HUES64 (cell line): ENCODE measurements around the gene MSX1. TPM values are rescaled to one million over a fixed set of nuclear protein-coding genes. Genes with fewer than 3 reads are reported as not detected.
A peak's percentile ranks its signal among the peaks of the same experiment; 100 is the strongest.
"Not testable (repeated sequence)": the region's sequence is repeated elsewhere in the genome, so short reads cannot be mapped to it uniquely, and the experiment has no call there.

ENCODE experiments used
- H3K27ac ChIP-seq: 2 replicates; pipeline ENCODE4 v1.7.0; 2013; ENCODE audit warnings: low read depth, low read length, inconsistent platforms
- H3K27me3 ChIP-seq: 2 replicates; pipeline ENCODE4 v1.6.1; 2013; ENCODE audit warnings: mild to moderate bottlenecking, low read length; ENCODE audit not compliant: insufficient read depth
- H3K36me3 ChIP-seq: 2 replicates; pipeline ENCODE4 v1.6.1; 2013; ENCODE audit warnings: mild to moderate bottlenecking, low read length; ENCODE audit not compliant: insufficient read depth
- H3K4me1 ChIP-seq: 2 replicates; pipeline ENCODE4 v1.6.1; 2013; ENCODE audit warnings: mild to moderate bottlenecking, low read length, moderate library complexity; ENCODE audit not compliant: insufficient read depth
- H3K4me3 ChIP-seq: 2 replicates; pipeline ENCODE4 v1.5.1; 2013; ENCODE audit warnings: mild to moderate bottlenecking, low read length, moderate library complexity
- H3K9ac ChIP-seq: 2 replicates; pipeline ENCODE4 v1.6.1; 2013; ENCODE audit warnings: mild to moderate bottlenecking, low read depth, low read length
- H3K9me3 ChIP-seq: 2 replicates; pipeline ENCODE4 v1.6.1; 2013; ENCODE audit warnings: low read depth, low read length; ENCODE audit not compliant: insufficient read depth
- WGBS: fragments of 150-250, 120-280 bp; methylation state at CpG from one replicate; pipeline ENCODE4 v1.1.7; 2013; ENCODE audit warnings: missing lambda C conversion rate; 5-methylcytosine and 5-hydroxymethylcytosine counted together
- polyA plus RNA-seq, 2 experiments: library from polyadenylated mRNA; stranded (reverse); fragments of 50-300 nt; gene quantifications; one replicate each; pipeline ENCODE4 v1.2.3, GENCODE V29; 2013

MSX1 gene
- 5.7 TPM for polyA plus RNA-seq (2013, experiment 1 of 2)
- 6.7 TPM for polyA plus RNA-seq (2013, experiment 2 of 2)

DNA sequence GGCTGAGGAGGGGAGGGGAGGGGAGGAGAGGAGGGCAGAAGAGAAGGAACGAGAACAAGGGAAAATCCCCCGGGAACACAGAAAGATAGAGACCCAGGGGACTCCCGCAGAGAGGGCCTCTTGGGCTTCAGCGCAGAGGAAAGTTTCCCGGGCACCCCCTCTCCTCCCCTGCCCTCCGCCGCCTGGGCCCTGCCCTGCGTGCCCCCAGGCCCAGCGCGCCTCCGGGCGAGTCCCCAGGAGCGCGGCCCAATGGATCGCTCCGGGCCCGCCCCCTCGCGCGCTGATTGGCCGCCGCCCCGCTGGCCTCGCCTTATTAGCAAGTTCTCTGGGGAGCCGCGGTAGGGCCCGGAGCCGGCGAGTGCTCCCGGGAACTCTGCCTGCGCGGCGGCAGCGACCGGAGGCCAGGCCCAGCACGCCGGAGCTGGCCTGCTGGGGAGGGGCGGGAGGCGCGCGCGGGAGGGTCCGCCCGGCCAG is at the start of gene MSX1:
Gene MSX1, plus strand, starts transcription at position 341 of the 474 bp plus-strand sequence. CDS start 235 bp downstream, outside the sequence.
- H3K27ac ChIP-seq, result no peak within 1 kb of the TSS
- H3K4me1 ChIP-seq, result peaks cover 32% of the 10 kb centered on the region; the same call in 1 of the 2 replicates
- peak within 1 kb of the TSS; percentile 48 for H3K4me3 ChIP-seq
- peaks cover 97% of the 10 kb centered on the region for H3K27me3 ChIP-seq
- no peaks in the 10 kb centered on the region for H3K9me3 ChIP-seq
- H3K9ac ChIP-seq, result no peak within 1 kb of the TSS
- no peaks in the 10 kb centered on the region for H3K36me3 ChIP-seq
- WGBS, result under 1% methylated on average over 44 of the region's 44 CpGs

DNA sequence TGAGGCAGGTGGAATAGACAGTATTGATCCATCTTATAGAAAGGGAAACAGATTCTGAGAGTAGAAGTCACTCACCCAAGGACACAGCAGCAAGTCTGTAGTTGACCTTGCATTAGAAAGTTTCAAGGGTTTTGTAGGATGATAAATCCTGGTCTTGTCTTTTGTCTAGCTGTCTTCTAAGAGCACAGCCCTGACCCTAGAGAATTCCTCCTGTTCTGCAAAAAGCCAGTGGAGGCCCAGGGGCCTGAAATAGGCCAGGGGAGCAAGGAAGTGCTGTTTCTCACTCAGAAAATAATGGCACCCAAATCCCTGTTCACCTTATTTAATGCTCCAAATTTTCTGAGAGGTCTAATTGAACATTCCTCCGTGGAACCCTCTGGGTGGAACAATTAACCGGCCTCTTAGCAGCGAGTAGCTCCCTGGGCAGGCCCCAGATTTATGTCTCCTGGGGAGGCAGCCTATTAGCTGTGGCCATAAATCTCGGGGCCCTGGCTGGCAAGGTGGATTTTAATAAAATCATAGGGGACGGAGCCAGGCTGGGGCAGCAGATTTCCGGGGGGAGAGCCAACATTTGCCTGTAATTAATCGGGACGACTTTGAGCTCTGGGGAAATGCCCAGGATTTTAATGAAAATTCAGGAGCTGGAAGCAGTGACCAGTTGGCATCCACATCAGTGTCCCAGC is 49.2 kb upstream of the MSX1 start:
- Histone ChIP-seq H3K9ac (no peak overlapping the region), H3K36me3 (no peaks in the 10 kb centered on the region), H3K27me3 (peaks cover 10% of the 10 kb centered on the region; the same call in 1 of the 2 replicates), H3K4me3 (no peak overlapping the region), H3K4me1 (no peaks in the 10 kb centered on the region), H3K27ac (no peak overlapping the region), H3K9me3 (no peaks in the 10 kb centered on the region)
- WGBS, result 90% methylated on average over 8 of the region's 8 CpGs

DNA sequence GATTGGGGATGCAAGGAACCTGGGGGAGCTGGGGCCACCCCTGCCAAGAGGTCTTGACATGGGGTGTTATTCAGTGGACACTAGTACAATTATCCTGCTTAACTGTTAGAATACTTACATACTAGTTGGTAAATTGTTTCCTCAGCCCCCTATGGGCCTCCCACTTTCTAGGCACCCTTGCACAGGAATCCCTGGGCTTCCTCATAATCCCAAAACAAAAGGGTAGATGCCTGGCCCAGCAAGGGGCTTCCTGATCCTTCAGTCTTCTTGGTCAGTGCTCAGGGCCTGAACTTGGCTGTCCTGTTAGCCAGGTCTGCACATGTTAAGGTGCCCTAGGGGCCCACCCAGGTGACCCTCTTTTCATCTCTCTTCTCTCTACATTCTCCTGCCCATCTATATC is 48.7 kb upstream of the MSX1 start:
- no peak overlapping the region for H3K27ac ChIP-seq
- H3K36me3 ChIP-seq, result no peaks in the 10 kb centered on the region
- peaks cover 10% of the 10 kb centered on the region; the same call in 1 of the 2 replicates for H3K27me3 ChIP-seq
- H3K4me1 ChIP-seq, result no peaks in the 10 kb centered on the region
- no peak overlapping the region for H3K9ac ChIP-seq
- H3K9me3 ChIP-seq, result no peaks in the 10 kb centered on the region
- H3K4me3 ChIP-seq, result no peak overlapping the region

DNA sequence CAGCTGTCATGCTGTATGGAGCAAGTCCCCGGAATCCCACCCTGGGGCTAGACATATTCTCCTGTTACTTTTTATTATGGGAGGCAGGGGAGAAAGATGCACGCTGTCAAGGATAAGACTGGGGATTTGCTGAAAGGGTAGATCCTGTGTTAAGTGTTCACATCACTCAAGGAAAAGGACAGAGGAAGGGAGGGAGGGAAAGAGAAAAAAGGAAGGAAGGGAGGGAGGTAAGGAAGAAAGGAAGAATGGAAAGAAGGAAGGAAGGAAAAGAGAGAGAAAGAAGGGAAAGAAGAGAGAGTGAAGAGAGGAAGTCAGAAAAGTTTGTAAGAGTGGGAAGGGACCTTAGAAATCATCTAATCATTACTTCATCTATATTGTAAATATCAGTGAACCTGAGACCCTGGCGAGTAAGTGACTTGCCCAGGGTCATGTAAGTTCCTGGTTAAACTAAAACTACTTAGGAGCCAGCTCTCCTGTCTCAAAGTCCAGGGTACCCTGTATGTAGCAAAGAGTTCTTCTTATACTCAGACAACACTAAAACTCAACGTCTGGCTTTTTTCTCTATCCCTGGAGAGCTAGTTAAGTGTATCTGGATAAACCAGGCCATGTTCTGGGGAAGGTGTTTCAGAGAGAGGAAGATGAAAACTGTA is 47.2 kb upstream of the MSX1 start:
- Histone ChIP-seq H3K9me3 (no peaks in the 10 kb centered on the region), H3K4me1 (no peaks in the 10 kb centered on the region)
- WGBS, result 76% methylated on average over 4 of the region's 4 CpGs

DNA sequence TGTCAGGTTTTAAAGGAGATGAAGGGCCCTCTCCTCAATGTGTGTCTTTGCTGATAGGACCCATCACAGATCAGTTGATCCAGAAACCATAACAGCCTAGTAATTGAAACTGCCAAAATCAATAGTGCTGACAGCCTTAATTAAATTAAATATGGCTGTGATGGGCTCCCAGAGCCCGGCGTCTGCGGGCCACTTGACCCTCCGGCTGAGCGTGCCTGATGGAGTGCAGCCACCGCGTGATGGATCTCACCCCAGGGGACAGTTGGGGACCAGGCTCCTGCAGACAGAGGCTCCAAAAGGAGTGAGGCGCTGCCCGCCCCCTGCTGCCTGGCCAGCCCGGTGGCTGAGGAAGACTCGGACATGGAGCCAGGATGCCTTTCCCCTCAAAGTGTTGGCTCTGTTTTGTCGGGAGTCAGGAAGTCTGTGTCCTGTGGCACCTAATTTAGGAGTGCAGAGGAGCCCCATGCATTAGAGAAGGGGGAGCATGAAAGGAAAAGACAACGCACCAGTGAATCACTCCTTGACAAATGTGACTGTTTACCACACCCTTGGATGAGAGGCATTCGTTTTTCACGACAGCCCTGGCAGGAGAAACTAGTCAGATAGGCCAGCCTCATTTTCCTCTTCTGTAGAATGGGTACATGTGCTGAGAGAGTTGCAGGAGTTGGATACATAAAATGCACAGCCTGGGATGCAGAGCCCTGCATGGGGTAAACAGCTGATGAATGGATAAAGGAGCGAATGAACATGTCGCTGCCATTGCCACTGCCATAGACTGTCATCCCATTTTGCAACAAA is 40.9 kb upstream of the MSX1 start:
- no peak overlapping the region for H3K4me3 ChIP-seq
- no peaks in the 10 kb centered on the region for H3K36me3 ChIP-seq
- H3K9ac ChIP-seq, result no peak overlapping the region
- no peaks in the 10 kb centered on the region for H3K27me3 ChIP-seq
- no peak overlapping the region for H3K27ac ChIP-seq
- 87% methylated on average over 17 of the region's 17 CpGs for WGBS
- peaks cover 7% of the 10 kb centered on the region; the same call in 1 of the 2 replicates for H3K9me3 ChIP-seq
- H3K4me1 ChIP-seq, result no peaks in the 10 kb centered on the region

More for the DNA sequence above, 47.2 kb upstream of the MSX1 start:
- no peak overlapping the region for H3K9ac ChIP-seq
- no peak overlapping the region for H3K4me3 ChIP-seq
- H3K36me3 ChIP-seq, result no peaks in the 10 kb centered on the region
- peaks cover 10% of the 10 kb centered on the region; the same call in 1 of the 2 replicates for H3K27me3 ChIP-seq
- no peak overlapping the region for H3K27ac ChIP-seq

DNA sequence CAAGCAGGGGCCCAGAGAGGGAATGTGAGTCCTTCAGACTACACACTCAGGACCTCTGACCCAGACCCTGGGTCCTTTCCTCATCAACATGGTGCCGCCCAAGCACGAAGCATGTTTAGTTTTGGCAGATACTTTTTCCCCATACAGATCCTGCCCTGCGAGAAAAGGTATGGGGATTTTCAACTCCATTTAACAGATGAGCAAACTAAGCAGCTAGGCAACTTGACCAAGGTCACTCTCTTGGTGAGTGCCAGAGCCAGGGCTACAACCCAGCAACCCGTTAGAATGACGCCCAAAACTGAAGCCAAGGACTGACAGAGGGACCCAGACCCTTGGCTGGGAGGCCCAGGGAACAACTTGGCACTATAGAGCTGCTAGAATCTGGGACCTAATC is 40.3 kb upstream of the MSX1 start:
- H3K4me1 ChIP-seq, result no peaks in the 10 kb centered on the region
- H3K9ac ChIP-seq, result no peak overlapping the region
- H3K27ac ChIP-seq, result no peak overlapping the region
- no peak overlapping the region for H3K4me3 ChIP-seq
- no peaks in the 10 kb centered on the region for H3K27me3 ChIP-seq
- H3K36me3 ChIP-seq, result no peaks in the 10 kb centered on the region
- peaks cover 7% of the 10 kb centered on the region; the same call in 1 of the 2 replicates for H3K9me3 ChIP-seq
- 86% methylated on average over 5 of the region's 5 CpGs for WGBS

DNA sequence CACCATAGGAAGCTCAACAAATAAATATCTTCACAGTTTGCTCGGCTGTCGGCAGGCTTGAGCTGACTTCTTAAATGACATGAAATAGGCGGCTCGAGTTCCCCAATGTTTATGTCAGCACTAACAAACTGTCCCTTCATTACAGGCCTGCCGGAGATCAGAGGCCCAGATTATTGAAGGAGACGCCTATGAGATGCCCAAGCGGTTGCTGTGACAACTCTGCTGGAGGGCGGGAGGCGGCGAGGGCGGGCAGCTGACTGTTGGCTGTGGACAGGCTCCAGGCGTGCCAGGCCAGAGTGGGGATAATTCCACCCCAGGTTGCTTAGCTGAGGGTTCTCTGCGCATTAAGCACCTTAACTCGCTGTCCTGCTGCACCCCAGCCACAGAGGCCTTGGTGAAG is 39.2 kb upstream of the MSX1 start:
- H3K27ac ChIP-seq, result no peak overlapping the region
- peaks cover 7% of the 10 kb centered on the region; the same call in 1 of the 2 replicates for H3K9me3 ChIP-seq
- no peak overlapping the region for H3K9ac ChIP-seq
- H3K4me3 ChIP-seq, result no peak overlapping the region
- no peaks in the 10 kb centered on the region for H3K27me3 ChIP-seq
- WGBS, result 90% methylated on average over 14 of the region's 14 CpGs
- no peaks in the 10 kb centered on the region for H3K4me1 ChIP-seq
- no peaks in the 10 kb centered on the region for H3K36me3 ChIP-seq

DNA sequence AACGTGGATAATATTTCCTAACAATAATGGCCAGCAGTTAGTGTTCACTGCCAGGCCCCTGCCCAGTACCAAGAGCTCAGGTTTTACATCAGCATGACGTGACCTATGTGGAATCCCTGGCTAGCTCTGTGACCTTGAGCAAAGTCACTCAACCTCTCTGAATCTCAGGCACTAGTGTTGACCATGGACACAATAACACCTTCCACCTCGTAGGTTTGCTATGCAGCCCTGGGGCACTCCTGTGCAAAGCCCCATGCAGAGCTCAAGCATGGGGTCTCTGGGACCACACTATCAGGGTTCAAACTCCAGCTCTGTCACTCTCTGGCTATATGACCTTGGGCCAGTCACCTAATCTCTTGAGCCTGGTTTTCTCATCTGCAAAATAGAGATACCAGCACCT is 38.7 kb upstream of the MSX1 start:
- 80% methylated on average over 3 of the region's 3 CpGs for WGBS

DNA sequence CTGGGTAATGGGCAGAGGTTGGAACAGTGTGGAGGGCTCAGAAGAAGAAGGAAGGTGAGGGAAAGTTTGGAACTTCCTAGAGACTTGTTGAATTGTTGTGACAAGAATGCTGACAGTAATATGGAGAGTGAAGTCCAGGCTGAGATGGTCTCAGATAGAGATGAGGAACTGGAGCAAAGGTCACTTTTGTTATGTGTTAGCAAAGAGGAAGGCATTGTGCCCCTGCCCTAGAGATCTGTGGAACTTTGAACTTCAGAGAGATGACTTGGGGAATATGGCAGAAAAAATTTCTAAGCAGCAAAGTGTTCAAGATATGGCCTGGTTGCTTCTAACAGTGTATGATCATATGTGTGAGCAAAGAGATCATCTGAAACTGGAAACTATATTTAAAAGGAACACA is 37.9 kb upstream of the MSX1 start:
- Histone ChIP-seq H3K4me1 (no peaks in the 10 kb centered on the region), H3K4me3 (no peak overlapping the region), H3K27me3 (0 out of 2 replicates have a peak, but pooled peaks cover 3% of the 10 kb centered on the region), H3K27ac (no peak overlapping the region), H3K36me3 (no peaks in the 10 kb centered on the region), H3K9ac (no peak overlapping the region), H3K9me3 (peaks cover 7% of the 10 kb centered on the region; the same call in 1 of the 2 replicates)

More for the DNA sequence above, 38.7 kb upstream of the MSX1 start:
- Histone ChIP-seq H3K9me3 (peaks cover 7% of the 10 kb centered on the region; the same call in 1 of the 2 replicates), H3K27me3 (0 out of 2 replicates have a peak, but pooled peaks cover 2% of the 10 kb centered on the region), H3K4me1 (no peaks in the 10 kb centered on the region), H3K36me3 (no peaks in the 10 kb centered on the region), H3K4me3 (no peak overlapping the region), H3K9ac (no peak overlapping the region), H3K27ac (no peak overlapping the region)

DNA sequence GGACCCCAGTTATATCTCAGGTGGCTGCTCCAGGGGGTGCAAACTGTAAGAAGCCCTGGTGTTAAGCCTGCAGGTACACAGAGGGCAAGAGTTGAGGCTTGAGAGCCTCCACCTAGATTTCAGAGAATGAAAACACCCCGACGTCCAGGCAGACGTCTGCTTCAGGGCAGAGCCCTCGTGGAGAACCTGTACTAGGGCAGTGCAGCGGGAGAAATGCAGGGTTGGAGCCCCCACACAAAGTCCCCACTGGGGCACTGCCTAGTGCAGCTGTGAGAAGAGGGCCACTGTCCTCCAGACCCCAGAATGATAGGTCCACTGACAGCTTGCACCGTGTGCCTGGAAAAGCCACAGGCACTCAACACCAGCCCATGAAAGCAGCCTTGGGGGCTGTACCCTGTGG is 37.2 kb upstream of the MSX1 start:
- H3K9ac ChIP-seq, H3K4me3 ChIP-seq, H3K27me3 ChIP-seq, H3K27ac ChIP-seq, H3K36me3 ChIP-seq, H3K9me3 ChIP-seq, H3K4me1 ChIP-seq: not testable (repeated sequence)
- 81% methylated on average over 6 of the region's 6 CpGs for WGBS
